Activated CD8-positive, alpha-beta memory T cell treated with anti-CD3 and anti-CD28 coated beads, Interleukin-2, amount 50 U/mL, for 1 hour (primary cell): ENCODE measurements around the gene CACNG3.
"Not testable (repeated sequence)": the region's sequence is repeated elsewhere in the genome, so short reads cannot be mapped to it uniquely, and the experiment has no call there.

ENCODE experiments used
- DNase-seq: peaks from one replicate; pipeline ENCODE4 v3.0.0-alpha.2; 2020; ENCODE audit errors: extremely low read depth

Gene CACNG3

GRCh38 chr16:24255456-24256371 lies at the start of gene CACNG3:
Gene CACNG3 (plus strand): TSS chr16:24256335. CDS start chr16:24256755, 420 bp downstream.
- peak; percentile 4 for DNase-seq

DNA sequence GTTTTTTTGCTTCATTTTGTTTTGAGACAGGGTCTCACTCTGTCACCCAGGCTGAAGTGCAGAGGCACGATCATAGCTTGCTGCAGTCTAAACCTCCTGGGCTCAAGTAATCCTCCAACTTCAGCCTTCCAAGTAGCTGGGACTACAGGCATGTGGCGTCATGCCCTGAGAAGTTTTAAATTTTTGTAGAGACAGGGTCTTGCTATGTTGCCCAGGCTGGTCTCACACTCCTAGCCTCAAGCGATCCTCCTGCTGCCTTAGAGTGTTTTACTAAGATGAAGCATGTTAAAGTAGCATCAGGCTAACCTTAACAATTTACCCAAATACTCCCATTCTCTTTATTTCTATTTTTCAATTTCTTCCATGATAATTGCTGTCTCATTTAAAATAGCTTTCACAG lies 49.2 kb upstream of the CACNG3 start:
- no peak for DNase-seq

- no peak for DNase-seq
Measured at GRCh38 chr16:24208710-24209109, 47.4 kb upstream of the CACNG3 start.

DNA sequence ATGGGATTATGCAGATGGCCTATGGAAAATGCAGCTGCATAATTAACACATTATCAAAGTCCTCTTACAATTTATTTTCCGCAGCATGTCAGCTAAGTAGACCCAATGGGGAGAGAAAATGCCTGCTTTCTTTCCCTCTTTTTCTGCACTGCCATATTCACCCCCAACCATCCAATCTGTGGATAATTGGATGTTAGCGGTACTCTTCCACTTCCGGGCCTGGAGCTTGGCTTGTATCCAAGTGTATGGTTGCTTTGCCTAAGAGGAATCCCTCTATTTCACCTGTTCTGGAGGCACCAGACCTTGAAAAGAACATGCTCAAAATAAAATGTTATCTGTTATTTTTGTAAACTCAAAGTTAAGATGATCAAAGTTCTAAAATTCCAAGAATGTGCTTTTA lies 41.1 kb upstream of the CACNG3 start:
- no peak for DNase-seq

GRCh38 chr16:24216961-24217360 lies 39.2 kb upstream of the CACNG3 start:
- DNase-seq, result no peak

GRCh38 chr16:24217461-24217860 lies 38.7 kb upstream of the CACNG3 start:
- DNase-seq, result no peak

GRCh38 chr16:24218299-24218698 lies 37.8 kb upstream of the CACNG3 start:
- no peak for DNase-seq

GRCh38 chr16:24221219-24221618 lies 34.9 kb upstream of the CACNG3 start:
- no peak for DNase-seq

DNA sequence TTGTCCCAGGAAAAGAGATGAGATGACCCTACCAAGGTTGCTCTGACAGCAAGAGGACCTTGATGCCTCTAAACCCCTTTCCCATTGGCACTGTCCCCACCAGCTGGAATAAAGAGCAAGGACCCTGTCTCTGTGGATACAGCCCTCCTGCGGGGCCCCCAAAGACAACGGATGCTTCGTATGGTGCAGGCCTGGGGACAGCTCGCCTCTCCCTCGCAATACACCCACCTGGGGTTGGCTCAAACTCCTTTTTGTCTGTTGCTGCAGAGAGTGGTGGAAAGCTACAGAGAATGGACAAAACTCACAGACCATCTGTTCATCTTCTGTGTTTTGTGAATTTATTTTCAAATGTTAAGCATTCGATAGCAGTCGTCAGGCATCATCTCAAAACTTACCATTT lies 27.6 kb upstream of the CACNG3 start:
- no peak for DNase-seq

DNA sequence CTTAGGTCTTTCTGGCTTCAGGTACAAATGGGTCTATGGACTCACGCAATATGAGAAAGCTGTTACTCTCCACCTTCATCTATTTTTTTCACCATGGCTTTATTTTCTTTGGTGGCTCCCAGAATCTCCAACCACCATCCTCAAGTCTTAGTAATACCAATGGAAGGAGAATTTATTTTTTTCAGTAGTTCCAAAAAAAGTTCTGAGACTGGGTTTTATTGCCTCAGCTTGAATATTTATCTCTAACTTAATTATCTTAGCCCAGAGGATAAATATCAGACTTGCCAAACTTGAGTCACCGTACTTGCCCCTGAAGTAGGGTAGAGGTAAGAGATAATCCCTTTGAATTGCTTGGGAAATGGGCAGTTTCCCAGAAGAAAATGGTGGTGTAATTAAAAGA lies 23.2 kb upstream of the CACNG3 start:
- no peak for DNase-seq

DNA sequence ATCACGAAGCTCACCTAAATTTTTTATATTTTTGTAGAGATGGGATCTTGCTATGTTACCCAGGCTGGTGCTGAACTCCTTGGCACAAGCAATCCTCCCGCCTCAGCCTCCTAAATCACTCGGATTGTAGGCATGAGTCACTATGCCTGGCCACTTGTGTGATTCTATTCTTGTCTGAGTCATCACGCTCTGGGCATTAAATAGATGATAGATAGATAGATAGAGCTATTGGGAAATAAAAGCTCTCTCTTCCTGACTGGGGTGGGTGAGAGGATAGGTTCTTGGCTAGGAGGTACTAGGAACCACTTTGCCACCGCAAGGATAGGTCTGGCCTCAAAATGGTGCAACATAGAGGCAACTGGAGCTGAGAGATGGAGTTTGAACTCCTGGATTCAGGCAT lies 21.4 kb upstream of the CACNG3 start:
- no peak for DNase-seq

GRCh38 chr16:24235806-24236205 lies 20.3 kb upstream of the CACNG3 start:
- DNase-seq, result no peak

DNA sequence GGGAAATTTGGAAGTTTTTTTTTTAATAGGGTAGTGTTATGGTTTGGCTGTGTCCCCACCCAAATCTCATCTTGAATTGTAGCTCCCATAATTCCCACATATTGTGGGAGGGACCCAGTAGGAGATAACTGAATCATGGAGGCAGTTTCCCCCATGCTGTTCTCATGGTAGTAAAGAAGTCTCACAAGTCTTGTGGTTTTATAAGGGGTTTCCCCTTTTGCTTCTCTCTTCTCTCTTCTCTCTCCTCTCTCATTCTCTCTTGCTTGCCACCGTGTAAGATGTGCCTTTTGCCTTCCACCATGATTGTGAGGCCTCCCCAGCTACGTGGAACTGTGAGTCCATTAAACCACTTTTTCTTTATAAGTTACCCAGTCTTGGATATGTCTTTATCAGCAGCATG lies 17.3 kb upstream of the CACNG3 start:
- DNase-seq, result not testable (repeated sequence)

- DNase-seq, result no peak
Measured at GRCh38 chr16:24246911-24247607, 9.1 kb upstream of the CACNG3 start.

- no peak for DNase-seq
Measured at GRCh38 chr16:24253192-24253591, 2.9 kb upstream of the CACNG3 start.

- no peak for DNase-seq
Measured at GRCh38 chr16:24257958-24258357, 1.8 kb downstream of the CACNG3 start.

GRCh38 chr16:24258791-24259190 lies 2.7 kb downstream of the CACNG3 start:
- no peak for DNase-seq

DNA sequence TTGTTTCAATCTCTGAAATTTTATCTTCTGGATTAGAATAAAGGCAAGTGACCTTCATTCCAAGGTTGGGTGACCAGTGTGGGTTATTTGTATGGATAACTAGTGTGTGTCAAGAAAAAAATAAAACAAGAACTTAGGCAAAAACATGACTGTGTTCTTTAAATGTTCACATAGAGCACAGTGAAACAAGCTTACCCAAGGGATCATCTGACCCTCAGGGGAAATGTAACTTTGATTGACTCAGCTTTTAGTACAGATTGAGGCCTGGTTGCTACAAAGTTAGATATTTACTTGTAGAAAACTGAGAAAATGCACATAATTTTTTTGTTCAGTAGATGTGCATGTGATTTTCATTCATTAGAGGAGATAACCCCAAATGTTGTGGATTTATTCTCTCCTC lies 6.7 kb downstream of the CACNG3 start:
- DNase-seq, result no peak

GRCh38 chr16:24270721-24271442 lies 14.7 kb downstream of the CACNG3 start:
- DNase-seq, result no peak

DNA sequence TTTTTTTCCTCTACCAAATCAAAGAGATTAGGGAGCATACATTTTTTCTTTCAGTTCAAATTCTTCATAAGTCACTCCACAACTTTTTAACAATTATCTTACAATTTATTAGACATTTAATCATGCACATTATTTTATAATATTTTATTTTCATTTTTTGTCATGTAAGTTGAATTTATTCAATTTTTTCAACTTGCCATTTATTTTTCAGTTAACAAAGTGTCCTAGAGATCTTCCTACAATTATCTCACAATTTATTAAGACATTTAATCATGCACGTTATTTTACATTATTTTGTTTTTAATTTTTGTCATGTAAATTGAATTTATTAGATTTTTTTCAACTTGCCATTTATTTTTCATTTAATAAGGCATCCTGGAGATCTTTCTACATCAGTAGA lies 16.2 kb downstream of the CACNG3 start:
- no peak for DNase-seq

GRCh38 chr16:24273508-24274182 lies 17.5 kb downstream of the CACNG3 start:
- DNase-seq, result no peak

GRCh38 chr16:24275413-24275812 lies 19.3 kb downstream of the CACNG3 start:
- DNase-seq, result no peak
